GM18498 (cell line): Measurements from ENCODE around the gene MRPS34.
"Not testable (repeated sequence)": the region's sequence is repeated elsewhere in the genome, so short reads cannot be mapped to it uniquely, and the experiment has no call there.

Experiments used
- ATAC-seq: cut with Tn5 transposase; IDR thresholded peaks from one replicate; pipeline ENCODE4 v1.9.1; 2021; ENCODE audit warnings: mild to moderate bottlenecking, moderate library complexity; ENCODE audit not compliant: unreplicated experiment

MRPS34 gene

GRCh38 chr16:1772908-1773702, at the start of gene MRPS34:
MRPS34 (minus strand) TSS chr16:1773134; CDS start chr16:1773119, 15 bp downstream.
- ATAC-seq = peak; percentile 46

DNA sequence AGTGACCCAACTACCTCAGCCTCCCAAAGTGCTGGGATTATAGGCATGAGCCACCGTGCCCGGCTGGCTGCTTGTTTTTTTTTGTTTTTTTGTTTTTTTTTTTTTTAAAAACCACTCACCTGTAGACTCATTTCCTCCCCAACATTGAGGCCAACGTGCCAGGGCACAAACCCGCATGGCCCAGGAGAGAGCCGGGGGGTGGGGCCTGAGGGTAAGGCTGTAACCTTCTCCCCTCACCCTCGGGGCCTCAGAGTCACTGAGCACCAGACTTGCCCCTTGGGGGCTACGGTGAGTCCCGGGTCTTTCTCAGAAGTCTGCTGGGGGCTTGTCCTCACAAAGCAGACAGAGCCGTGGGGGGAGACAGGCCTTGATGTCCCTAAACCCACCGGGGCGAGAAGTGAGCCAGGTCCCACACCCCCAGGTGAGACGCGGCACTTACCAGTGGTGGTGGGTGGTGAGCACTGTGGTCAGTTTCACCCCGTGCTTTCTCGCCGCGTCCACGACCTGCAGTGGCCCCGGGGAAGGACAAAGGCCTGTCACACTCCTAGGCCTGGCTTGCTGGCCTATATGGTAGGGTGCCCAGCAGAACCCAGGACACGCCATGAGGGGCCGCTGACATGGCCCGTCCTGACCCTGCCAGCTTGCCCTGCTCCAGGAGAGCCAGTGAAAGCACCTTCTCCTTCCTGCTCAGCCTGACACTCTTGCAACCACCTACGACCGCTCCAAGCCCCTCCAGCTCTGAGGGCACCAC, 49.1 kb upstream of the MRPS34 start:
- no peak for ATAC-seq

DNA sequence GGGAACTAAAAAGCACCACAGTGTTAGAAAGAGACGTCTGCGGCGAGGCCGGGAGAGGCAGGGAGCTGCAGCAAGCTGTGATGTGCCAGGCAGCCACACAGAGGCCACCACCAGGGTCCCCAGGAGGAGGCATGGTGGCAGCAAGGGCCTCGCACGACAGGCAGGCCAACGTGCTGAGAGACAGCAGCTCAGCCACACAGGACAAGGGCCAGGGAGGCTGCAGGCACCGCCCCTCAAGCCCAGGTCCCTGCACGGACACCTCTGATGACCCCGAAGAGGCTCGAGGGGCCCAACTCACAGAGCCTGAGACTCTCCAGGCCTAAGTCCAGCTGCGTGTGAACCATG, 48.0 kb upstream of the MRPS34 start:
- no peak for ATAC-seq

DNA sequence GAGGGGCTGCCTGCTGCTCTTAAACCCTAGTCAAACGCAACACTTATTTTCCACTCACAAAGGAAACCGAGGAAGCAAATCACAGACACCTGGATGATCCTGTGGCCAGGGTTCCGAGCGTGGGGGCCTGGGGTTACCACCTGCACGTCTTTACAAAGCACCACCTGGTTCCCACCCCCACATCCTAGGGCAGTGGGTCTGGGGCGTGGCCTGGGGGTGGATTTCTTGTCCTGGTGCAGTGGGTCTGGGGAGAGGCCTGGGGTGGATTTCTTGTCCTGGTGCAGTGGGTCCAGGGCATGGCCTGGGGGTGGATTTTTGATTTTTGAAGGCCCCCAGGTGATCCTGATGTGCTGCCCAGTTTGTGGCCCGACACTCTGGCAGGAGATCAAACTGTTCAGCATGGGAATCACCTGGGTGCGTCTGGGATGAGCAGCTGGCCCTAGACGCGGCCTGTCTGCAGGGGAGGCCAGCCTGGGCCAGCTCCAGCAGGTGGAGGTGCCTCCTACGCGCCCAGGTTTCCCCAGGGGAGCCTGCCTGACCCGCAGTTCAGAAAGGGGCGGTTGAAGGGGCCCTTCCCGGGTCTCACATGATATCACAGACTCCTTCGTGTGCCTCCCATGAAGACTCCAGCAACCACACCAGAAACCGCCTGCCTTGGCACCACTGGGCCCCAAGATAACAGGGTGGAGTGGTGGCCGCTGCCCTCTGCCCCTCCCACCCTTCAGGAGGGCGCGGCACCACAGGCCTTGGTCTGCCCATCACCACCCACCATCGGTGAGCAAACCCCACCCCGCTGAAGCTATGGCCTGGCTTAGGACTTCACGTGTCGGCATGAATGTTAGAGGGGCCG, 47.4 kb upstream of the MRPS34 start:
- no peak for ATAC-seq

- no peak for ATAC-seq
Measured at GRCh38 chr16:1819611-1820010, 46.7 kb upstream of the MRPS34 start.

- ATAC-seq = no peak
Measured at GRCh38 chr16:1818873-1819525, 46.1 kb upstream of the MRPS34 start.

DNA sequence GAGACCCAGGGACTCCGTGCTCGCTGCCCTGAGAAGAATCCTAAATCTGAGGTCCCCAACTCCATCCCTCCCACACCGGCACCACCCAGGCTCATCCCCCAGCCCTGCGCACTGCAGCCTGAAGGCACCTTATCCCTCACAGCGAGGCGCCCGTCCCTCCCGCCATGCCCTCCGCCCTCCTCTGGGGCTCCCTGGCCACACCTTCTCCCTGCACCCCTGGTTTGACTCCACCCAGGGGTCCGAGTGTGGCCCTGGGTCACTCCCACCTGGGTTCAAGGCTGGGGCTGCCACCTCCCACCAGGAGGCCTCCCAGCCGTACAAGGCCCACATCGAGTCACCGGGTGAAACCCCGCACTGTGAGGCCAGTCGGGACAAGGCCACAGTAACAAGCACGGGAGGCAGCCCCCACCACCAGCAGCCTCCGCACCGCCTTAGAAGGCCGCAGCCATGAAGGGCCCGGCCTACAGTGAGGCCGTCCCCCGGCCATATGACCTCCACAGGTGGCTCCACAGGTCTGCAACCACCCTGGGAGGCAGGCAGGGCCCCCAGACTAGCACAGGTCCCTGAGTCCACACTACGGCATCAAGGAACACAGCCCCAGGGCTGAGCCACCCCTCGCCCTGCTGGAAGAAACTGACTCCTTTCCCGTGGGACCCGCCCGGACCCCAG, 45.4 kb upstream of the MRPS34 start:
- ATAC-seq = no peak

DNA sequence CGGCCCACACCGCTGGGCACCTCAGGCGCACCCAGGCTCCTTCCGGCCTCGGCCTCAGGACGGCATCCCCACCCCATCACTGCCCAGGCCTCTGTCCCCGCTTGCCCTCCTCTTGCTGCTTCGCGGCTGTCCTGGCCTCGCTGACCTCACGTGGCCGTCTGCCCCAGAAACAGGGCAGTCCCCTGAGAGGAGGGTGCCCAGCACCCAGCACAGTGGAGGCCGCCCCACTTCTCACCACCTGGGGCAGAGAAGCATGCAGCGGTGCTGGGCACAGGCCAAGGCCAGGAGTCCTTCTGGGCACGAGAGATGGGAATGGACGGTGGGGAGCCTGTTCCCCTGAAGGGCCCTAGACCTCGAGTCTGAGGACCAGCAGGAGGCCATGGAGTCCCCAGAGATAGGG, 44.8 kb upstream of the MRPS34 start:
- no peak for ATAC-seq

DNA sequence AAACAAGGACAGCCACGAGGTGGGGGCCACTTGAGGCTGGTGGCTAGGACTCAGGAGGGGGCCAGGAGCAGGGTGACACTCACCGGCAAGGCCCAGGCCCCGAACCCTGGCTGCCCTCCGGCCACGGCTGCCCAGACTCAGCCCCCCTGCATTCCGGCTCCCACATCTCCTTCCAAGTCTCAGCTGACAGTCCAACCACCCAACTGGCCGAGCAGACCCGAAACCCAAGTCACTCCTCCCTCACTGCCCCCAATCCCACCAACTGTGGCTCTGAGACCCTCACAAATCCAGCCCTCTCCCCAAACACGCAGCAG, 44.3 kb upstream of the MRPS34 start:
- ATAC-seq = no peak

- no peak for ATAC-seq
Measured at GRCh38 chr16:1816396-1817275, 43.7 kb upstream of the MRPS34 start.

DNA sequence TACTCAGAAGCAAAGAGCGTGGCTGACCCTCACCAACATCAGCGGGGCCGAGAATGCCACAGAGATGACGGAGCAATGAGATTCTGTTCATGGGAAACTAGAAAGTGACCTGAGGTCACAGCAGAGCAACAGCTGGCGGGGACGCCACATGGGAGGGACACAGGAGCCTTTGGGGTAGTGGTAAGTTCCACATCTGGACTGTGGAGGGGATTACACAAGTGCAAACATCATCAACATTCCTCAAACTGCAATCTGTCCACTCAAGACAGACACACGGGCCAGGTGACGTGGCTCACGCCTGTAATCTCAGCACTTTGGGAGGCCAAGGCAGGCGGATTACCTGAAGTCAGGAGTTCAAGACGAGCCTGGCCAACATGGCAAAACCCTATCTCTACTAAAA, 42.5 kb upstream of the MRPS34 start:
- ATAC-seq = no peak

DNA sequence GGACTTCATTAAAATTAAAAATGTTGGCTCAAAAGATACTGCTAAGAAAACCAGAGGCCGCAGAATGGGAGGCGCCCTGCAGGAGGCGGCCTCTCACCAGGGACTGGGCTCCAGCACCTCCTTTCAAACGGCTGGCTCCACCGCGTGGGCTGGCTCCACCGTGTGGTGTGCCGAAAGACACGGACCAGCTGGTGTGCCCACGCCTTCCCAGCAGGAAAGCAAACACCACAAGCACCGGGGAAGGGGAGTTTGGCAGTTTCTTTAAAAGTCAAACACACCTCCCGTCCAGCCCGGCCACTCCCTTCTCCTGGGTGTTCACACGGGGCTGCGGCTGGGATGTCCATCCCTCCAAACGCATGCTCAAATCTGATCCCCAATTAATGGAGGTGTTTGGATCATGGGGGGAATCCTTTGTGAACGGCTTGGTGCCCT, 39.8 kb upstream of the MRPS34 start:
- ATAC-seq = no peak

DNA sequence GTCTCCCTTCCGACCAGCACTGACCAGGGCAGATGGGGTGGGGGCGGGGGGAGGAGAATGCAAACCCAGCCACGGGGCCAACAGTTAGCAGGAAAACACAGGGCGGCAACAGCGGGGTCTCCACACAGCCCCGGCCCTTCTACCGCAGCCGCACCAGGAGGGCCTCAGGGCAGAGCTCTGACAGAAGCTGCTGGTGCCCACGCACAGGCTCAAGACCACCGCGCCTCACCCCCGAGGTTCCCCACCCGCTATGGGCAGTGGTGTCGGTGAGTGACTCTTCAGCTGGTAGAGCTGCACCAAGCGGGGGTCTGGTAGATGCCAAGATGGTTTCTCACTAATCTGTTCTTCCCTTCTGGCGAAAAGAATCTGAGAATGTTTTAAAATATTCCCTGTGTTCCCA, 37.6 kb upstream of the MRPS34 start:
- ATAC-seq = no peak

DNA sequence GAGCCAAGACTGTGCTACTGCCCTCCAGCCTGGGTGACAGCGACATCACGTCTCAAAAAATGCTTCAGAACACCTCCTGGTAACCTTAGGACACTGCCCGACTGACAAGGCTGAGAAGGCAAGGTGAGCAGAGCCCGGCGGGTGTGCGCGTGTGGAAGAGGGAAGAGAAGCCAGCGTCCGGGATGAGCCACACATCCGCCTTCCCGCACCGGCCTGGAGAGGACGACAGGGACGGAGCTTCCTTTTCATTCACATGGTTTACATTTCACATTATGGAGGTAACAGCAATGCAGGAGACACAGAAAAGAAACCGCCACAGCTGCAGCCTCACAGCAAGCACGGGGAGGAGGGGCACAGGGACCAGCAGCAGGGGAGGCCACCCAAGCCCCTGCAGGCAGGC, 37.2 kb upstream of the MRPS34 start:
- no peak for ATAC-seq

- no peak for ATAC-seq
Measured at GRCh38 chr16:1809281-1809801, 36.4 kb upstream of the MRPS34 start.

GRCh38 chr16:1808691-1809090, 35.8 kb upstream of the MRPS34 start:
- ATAC-seq = no peak

- ATAC-seq = no peak
Measured at GRCh38 chr16:1807626-1808025, 34.7 kb upstream of the MRPS34 start.

DNA sequence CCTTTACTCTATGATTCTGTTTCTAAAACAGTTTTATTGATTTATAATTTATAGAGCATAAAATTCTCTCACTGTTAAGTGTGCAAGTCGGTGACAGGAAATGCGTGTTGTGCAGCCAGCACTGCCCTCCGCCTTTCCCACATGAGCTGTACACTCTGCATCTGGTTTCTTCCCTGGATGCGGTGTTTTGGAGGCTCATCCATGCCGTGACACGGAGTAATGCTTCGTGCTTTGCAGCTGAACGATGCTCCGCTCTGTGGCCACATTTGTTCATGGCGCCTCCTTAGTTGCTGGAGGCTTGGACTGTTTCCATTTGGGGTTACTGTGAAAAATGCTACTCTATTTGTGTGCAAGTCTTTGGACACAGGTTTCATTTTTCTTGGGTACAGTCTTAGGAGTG, 27.8 kb upstream of the MRPS34 start:
- ATAC-seq = no peak

DNA sequence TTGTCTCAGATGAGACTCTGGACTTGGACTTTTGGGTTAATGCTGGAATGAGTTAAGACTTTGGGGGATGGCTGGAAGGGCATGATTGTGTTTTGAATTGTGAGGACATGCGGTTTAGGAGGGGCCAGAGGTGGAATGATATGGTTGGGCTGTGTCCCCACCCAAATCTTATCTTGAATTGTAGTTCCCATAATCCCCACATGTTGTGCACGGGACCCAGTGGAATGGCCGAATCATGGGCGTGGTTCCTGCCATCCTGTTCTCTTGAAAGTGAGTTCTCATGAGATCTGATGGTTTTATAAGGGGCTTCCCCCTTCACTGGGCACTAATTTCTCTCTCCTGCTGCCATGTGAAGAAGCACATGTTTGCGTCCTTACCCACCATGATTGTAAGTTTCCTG, 26.3 kb upstream of the MRPS34 start:
- not testable (repeated sequence) for ATAC-seq
